Liver (tissue), 3 donors: ENCODE data around the gene WFDC12.

Source experiments
- ATF3 ChIP-seq: IDR thresholded peaks from 2 replicates; pipeline ENCODE4 v1.6.1; 2016; ENCODE audit warnings: antibody characterized with exemption
- CTCF ChIP-seq: fragments of 150-350 bp; IDR thresholded peaks from 2 replicates; pipeline ENCODE4 v1.5.1; 2017; ENCODE audit warnings: improper control_type of control experiment, low read depth, low read length; ENCODE audit not compliant: missing input control
- FOXA2 ChIP-seq: IDR thresholded peaks from 2 replicates; pipeline ENCODE4 v1.6.1; 2016; ENCODE audit warnings: antibody characterized with exemption
- MAX ChIP-seq: IDR thresholded peaks from 2 replicates; pipeline ENCODE4 v1.6.1; 2016; ENCODE audit warnings: antibody characterized with exemption
- REST ChIP-seq: IDR thresholded peaks from 2 replicates; pipeline ENCODE4 v1.6.1; 2016; ENCODE audit warnings: antibody characterized with exemption, mild to moderate bottlenecking
- TAF1 ChIP-seq: conservative IDR thresholded peaks from 2 replicates; pipeline ENCODE4 v1.6.1; 2016; ENCODE audit warnings: antibody characterized with exemption, mild to moderate bottlenecking
- ZBTB33 ChIP-seq: IDR thresholded peaks from 2 replicates; pipeline ENCODE4 v1.6.1; 2016; ENCODE audit warnings: antibody characterized with exemption
- donor health status: healthy.
- donor health status: healthy.

DNA sequence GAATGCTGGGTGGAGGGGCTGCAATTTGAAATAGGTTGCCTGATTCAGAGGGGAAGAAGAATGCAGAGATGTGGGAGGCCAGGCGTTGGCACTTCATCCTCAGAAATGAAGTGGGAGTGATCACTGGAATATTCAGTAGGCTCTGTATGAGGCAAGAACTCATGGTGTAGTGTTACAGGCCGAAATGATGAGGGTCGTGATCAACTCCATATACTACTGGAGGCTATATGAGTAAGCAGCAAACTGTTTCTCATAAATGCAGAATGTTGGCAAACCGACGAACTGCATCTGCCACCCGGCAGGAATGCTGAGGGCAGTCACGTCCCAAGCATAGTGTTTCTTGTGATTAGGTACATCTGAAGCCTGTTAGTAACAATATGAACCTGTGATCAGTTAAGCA, 36.0 kb downstream of the WFDC12 start:
- TF ChIP-seq REST (no peak), MAX (no peak), CTCF (no peak), FOXA2 (no peak), ATF3 (no peak), TAF1 (no peak), ZBTB33 (no peak)
